ENCODE measurements around the gene SLC37A1. TPM values are rescaled to one million over a fixed set of nuclear protein-coding genes. Genes with fewer than 3 reads are reported as not detected.
A peak's percentile ranks its signal among the peaks of the same experiment; 100 is the strongest.

SLC37A1 gene
- total and polyA plus RNA-seq, 2 of the 13 experiments (the other 11 are each of a cell fraction or from before 2014, with no cell fraction given) = 0.22 to 0.40 TPM

DNA sequence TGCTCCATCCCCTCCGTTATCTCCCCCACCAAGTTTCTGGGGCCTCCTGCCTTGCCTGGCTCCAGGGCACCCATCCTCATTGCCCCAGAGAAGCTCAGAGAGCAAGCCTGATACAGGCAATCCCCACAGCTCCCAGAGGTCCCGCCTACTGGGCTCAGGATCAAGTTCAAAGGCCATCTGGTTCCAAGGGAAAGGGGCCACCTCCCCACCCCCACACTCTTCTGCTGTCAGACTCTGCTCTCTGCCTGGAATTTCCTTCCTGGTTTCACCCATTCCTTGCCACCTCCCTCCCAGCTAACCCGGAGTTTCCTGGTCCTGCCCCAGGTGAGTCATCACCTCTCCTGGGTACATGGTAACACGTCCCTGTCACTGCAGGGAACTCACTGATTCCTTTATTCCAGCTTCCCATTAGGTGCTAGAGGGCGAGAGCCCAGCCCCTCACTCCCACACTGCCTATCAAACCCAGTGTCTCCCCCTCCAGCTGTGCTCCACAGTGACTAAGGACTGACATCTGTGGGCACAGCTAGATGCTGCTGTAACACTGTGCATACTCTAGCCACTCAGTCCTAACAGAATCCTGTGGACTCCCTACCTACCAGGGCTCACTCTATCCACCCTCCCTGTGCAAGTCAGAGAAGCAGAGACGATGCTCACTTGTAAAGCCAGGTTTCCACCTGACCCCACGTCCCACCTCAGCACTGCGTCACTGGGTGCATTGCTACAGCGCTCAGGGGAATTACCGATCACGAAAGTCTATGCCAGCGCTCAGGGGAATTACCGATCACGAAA is 39.4 kb upstream of the SLC37A1 start (continued):
- TF ChIP-seq, protein P1, sequence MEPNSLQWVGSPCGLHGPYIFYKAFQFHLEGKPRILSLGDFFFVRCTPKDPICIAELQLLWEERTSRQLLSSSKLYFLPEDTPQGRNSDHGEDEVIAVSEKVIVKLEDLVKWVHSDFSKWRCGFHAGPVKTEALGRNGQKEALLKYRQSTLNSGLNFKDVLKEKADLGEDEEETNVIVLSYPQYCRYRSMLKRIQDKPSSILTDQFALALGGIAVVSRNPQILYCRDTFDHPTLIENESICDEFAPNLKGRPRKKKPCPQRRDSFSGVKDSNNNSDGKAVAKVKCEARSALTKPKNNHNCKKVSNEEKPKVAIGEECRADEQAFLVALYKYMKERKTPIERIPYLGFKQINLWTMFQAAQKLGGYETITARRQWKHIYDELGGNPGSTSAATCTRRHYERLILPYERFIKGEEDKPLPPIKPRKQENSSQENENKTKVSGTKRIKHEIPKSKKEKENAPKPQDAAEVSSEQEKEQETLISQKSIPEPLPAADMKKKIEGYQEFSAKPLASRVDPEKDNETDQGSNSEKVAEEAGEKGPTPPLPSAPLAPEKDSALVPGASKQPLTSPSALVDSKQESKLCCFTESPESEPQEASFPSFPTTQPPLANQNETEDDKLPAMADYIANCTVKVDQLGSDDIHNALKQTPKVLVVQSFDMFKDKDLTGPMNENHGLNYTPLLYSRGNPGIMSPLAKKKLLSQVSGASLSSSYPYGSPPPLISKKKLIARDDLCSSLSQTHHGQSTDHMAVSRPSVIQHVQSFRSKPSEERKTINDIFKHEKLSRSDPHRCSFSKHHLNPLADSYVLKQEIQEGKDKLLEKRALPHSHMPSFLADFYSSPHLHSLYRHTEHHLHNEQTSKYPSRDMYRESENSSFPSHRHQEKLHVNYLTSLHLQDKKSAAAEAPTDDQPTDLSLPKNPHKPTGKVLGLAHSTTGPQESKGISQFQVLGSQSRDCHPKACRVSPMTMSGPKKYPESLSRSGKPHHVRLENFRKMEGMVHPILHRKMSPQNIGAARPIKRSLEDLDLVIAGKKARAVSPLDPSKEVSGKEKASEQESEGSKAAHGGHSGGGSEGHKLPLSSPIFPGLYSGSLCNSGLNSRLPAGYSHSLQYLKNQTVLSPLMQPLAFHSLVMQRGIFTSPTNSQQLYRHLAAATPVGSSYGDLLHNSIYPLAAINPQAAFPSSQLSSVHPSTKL (CRISPR knock-in tag; IDR thresholded peaks at IDR 0.05) = 0 out of 2 replicates have a peak, but pooled peaks have one; percentile 7
- TF ChIP-seq ZNF124 (CRISPR knock-in tag; IDR thresholded peaks at IDR 0.05) (no peak), NR2F1 (CRISPR knock-in tag; IDR thresholded peaks at IDR 0.05) (no peak), SALL1 (CRISPR knock-in tag; IDR thresholded peaks at IDR 0.05) (peak; percentile 35; the same call in 1 of the 2 replicates), ZNF672 (CRISPR knock-in tag; IDR thresholded peaks at IDR 0.05) (no peak), TBL1XR1 (IDR thresholded peaks at IDR 0.05; ENCODE audit: borderline replicate concordance, low read length, partially characterized antibody) (peak; percentile 22), ZNF234 (CRISPR knock-in tag; conservative IDR thresholded peaks at IDR 0.05) (no peak), TOE1 (CRISPR knock-in tag; IDR thresholded peaks at IDR 0.05) (no peak), GFI1 (CRISPR knock-in tag; IDR thresholded peaks at IDR 0.05; ENCODE audit: borderline replicate concordance) (no peak), FOXA3 (CRISPR knock-in tag; IDR thresholded peaks at IDR 0.05) (no peak), CEBPG (CRISPR knock-in tag; IDR thresholded peaks at IDR 0.05) (no peak), RFX3 (CRISPR knock-in tag; IDR thresholded peaks at IDR 0.05) (no peak)
- TF ChIP-seq, protein P2, sequence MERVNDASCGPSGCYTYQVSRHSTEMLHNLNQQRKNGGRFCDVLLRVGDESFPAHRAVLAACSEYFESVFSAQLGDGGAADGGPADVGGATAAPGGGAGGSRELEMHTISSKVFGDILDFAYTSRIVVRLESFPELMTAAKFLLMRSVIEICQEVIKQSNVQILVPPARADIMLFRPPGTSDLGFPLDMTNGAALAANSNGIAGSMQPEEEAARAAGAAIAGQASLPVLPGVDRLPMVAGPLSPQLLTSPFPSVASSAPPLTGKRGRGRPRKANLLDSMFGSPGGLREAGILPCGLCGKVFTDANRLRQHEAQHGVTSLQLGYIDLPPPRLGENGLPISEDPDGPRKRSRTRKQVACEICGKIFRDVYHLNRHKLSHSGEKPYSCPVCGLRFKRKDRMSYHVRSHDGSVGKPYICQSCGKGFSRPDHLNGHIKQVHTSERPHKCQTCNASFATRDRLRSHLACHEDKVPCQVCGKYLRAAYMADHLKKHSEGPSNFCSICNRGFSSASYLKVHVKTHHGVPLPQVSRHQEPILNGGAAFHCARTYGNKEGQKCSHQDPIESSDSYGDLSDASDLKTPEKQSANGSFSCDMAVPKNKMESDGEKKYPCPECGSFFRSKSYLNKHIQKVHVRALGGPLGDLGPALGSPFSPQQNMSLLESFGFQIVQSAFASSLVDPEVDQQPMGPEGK (CRISPR knock-in tag; IDR thresholded peaks at IDR 0.05) = no peak
- TF ChIP-seq, protein P3, sequence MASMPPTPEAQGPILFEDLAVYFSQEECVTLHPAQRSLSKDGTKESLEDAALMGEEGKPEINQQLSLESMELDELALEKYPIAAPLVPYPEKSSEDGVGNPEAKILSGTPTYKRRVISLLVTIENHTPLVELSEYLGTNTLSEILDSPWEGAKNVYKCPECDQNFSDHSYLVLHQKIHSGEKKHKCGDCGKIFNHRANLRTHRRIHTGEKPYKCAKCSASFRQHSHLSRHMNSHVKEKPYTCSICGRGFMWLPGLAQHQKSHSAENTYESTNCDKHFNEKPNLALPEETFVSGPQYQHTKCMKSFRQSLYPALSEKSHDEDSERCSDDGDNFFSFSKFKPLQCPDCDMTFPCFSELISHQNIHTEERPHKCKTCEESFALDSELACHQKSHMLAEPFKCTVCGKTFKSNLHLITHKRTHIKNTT (CRISPR knock-in tag; IDR thresholded peaks at IDR 0.05) = no peak
- TF ChIP-seq, protein P4, sequence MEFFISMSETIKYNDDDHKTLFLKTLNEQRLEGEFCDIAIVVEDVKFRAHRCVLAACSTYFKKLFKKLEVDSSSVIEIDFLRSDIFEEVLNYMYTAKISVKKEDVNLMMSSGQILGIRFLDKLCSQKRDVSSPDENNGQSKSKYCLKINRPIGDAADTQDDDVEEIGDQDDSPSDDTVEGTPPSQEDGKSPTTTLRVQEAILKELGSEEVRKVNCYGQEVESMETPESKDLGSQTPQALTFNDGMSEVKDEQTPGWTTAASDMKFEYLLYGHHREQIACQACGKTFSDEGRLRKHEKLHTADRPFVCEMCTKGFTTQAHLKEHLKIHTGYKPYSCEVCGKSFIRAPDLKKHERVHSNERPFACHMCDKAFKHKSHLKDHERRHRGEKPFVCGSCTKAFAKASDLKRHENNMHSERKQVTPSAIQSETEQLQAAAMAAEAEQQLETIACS (CRISPR knock-in tag; IDR thresholded peaks at IDR 0.05) = no peak
- TF ChIP-seq, protein P5, sequence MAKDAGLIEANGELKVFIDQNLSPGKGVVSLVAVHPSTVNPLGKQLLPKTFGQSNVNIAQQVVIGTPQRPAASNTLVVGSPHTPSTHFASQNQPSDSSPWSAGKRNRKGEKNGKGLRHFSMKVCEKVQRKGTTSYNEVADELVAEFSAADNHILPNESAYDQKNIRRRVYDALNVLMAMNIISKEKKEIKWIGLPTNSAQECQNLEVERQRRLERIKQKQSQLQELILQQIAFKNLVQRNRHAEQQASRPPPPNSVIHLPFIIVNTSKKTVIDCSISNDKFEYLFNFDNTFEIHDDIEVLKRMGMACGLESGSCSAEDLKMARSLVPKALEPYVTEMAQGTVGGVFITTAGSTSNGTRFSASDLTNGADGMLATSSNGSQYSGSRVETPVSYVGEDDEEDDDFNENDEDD (CRISPR knock-in tag; IDR thresholded peaks at IDR 0.05; ENCODE audit: borderline replicate concordance) = no peak

Data from HepG2 (cell line).